ENCODE measurements around the gene RUVBL2.
"Not testable (repeated sequence)": the region's sequence is repeated elsewhere in the genome, so short reads cannot be mapped to it uniquely, and the experiment has no call there.

Gene RUVBL2

DNA sequence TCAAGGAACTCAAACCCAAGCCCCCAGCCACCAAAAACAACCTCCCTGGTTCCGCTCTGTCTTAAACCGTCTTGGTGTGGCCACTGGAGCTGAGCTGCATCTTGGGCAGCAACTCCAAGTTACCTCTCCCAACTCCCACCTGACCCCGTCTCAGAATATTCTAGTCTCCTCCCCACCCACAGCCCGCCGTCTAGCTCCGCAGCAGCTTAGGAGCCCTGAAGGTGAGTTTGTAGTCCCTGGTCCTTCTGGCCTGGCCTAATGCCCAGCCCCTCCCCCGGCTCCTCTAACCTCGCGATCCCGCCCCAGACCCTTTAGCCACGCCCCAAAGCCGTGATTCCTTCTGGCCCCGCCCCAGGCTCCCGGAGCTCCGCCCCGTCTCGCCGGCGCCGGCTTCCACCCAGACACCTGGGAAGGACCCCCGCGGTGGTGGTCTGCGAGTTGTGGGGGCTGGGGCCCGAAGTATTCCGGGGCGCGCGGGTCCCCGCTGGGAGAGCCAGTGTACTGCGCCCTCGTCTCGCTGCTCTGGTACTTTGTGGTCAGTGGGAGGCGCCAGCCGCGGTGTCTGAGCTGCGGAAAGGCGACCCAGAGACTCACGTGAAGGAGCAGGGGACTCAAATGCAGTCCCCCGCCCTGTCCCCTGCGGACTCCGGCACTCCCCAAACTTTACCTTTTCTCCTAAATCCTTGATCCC is 25.7 kb downstream of the RUVBL2 start:
- no peak for DNase-seq (ENCODE audit: low spot score)
- TF ChIP-seq CTCF (IDR thresholded peaks at IDR 0.05): no peak

GRCh38 chr19:49020342-49020741 is 26.7 kb downstream of the RUVBL2 start:
- DNase-seq (ENCODE audit: low spot score): no peak
- TF ChIP-seq CTCF (IDR thresholded peaks at IDR 0.05): no peak
- H3K4me3 ChIP-seq: no peak overlapping the region
- H3K27ac ChIP-seq: no peak overlapping the region

More for the DNA sequence above, 25.7 kb downstream of the RUVBL2 start:
- Histone ChIP-seq H3K27ac (no peak overlapping the region), H3K4me3 (peak overlapping the region; percentile 71)

GRCh38 chr19:49020931-49021895 is 27.5 kb downstream of the RUVBL2 start:
- no peak for DNase-seq (ENCODE audit: low spot score)
- TF ChIP-seq CTCF (IDR thresholded peaks at IDR 0.05): no peak

DNA sequence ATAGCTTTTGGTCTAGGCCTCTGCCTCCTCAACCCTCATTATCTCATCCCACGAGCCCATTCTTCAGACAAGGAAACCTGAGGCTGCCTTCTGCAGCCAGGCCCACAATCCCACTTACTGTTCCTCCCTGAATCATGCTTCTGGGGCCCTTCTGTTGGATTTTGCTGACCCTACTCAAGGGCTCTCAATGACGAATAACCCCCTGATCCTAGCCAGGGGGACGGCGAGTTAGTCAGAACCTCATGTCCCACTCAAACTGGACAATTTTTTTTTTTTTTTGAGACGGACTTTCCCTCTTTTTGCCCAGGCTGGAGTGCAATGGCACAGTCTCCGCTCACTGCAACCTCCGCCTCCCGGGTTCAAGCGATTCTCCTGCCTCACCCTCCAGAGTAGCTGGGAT is 28.4 kb downstream of the RUVBL2 start:
- no peak for DNase-seq (ENCODE audit: low spot score)
- TF ChIP-seq CTCF (IDR thresholded peaks at IDR 0.05): no peak

More at GRCh38 chr19:49020931-49021895, 27.5 kb downstream of the RUVBL2 start:
- no peak overlapping the region for H3K27ac ChIP-seq
- H3K4me3 ChIP-seq: no peak overlapping the region

GRCh38 chr19:49024233-49024632 is 30.5 kb downstream of the RUVBL2 start, which contains the start of gene CGB3:
Gene CGB3, minus strand, starts transcription at chr19:49024333. Its CDS starts 362 bp downstream, at chr19:49023971.
- not testable (repeated sequence) for H3K4me3 ChIP-seq; DNase-seq (ENCODE audit: low spot score); H3K27ac ChIP-seq

More for the DNA sequence above, 28.4 kb downstream of the RUVBL2 start:
- Histone ChIP-seq H3K27ac (no peak overlapping the region), H3K4me3 (no peak overlapping the region)

GRCh38 chr19:49025088-49025487 is 31.4 kb downstream of the RUVBL2 start:
- not testable (repeated sequence) for DNase-seq (ENCODE audit: low spot score); H3K27ac ChIP-seq; H3K4me3 ChIP-seq

- not testable (repeated sequence) for DNase-seq (ENCODE audit: low spot score); H3K4me3 ChIP-seq; H3K27ac ChIP-seq
Measured at GRCh38 chr19:49025599-49025998, 31.9 kb downstream of the RUVBL2 start.

GRCh38 chr19:49028686-49029085 is 35.0 kb downstream of the RUVBL2 start:
- H3K4me3 ChIP-seq; DNase-seq (ENCODE audit: low spot score); H3K27ac ChIP-seq: not testable (repeated sequence)

GRCh38 chr19:49029749-49030148 is 36.1 kb downstream of the RUVBL2 start:
- DNase-seq (ENCODE audit: low spot score); H3K4me3 ChIP-seq; H3K27ac ChIP-seq: not testable (repeated sequence)

DNA sequence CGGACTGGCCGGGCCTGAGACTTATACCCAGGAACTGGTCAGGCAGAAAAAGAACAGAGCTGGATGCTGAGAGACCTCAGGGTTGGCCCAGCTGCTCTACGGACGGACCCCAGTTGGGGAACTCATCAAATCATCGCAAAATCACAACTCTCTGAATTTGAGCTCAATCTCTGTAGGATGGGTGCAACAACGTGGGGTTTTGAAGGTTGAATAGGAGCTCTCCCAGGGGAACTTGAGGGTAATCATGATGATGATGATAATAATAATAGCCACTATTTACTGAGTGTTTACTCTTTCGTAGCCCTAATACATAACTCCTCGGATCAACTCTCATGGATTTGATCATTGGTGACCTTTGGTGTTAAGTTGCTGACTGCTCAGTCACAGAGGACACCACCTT is 36.6 kb downstream of the RUVBL2 start:
- not testable (repeated sequence) for H3K27ac ChIP-seq; H3K4me3 ChIP-seq; DNase-seq (ENCODE audit: low spot score)

GRCh38 chr19:49031642-49032301 is 38.1 kb downstream of the RUVBL2 start, which contains the start of gene CGB2:
Gene CGB2, plus strand, starts transcription at chr19:49031890. Its CDS starts 206 bp downstream, at chr19:49032096.
- not testable (repeated sequence) for DNase-seq (ENCODE audit: low spot score)

GRCh38 chr19:49036815-49037214 is 43.1 kb downstream of the RUVBL2 start, which contains the start of gene CGB1:
Gene CGB1, minus strand, starts transcription at chr19:49036895. Its CDS starts 184 bp downstream, at chr19:49036711.
- H3K4me3 ChIP-seq; H3K27ac ChIP-seq; DNase-seq (ENCODE audit: low spot score): not testable (repeated sequence)

More at GRCh38 chr19:49031642-49032301, 38.1 kb downstream of the RUVBL2 start, which contains the start of gene CGB2:
- not testable (repeated sequence) for H3K4me3 ChIP-seq, H3K27ac ChIP-seq

DNA sequence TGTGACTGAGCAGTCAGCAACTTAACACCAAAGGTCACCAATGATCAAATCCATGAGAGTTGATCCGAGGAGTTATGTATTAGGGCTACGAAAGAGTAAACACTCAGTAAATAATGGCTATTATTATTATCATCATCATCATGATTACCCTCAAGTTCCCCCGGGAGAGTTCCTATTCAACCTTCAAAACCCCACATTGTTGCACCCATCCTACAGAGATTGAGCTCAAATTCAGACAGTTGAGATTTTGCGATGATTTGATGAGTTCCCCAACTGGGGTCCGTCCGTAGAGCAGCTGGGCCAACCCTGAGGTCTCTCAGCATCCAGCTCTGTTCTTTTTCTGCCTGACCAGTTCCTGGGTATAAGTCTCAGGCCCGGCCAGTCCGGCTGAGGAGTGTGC is 44.4 kb downstream of the RUVBL2 start:
- H3K27ac ChIP-seq; DNase-seq (ENCODE audit: low spot score); H3K4me3 ChIP-seq: not testable (repeated sequence)
